Measurements from ENCODE around the gene SRRM2. TPM values are rescaled to one million over a fixed set of nuclear protein-coding genes. Genes with fewer than 3 reads are reported as not detected.

SRRM2 gene
- total RNA-seq, 1 experiment from 2014 or later: 746 TPM

DNA sequence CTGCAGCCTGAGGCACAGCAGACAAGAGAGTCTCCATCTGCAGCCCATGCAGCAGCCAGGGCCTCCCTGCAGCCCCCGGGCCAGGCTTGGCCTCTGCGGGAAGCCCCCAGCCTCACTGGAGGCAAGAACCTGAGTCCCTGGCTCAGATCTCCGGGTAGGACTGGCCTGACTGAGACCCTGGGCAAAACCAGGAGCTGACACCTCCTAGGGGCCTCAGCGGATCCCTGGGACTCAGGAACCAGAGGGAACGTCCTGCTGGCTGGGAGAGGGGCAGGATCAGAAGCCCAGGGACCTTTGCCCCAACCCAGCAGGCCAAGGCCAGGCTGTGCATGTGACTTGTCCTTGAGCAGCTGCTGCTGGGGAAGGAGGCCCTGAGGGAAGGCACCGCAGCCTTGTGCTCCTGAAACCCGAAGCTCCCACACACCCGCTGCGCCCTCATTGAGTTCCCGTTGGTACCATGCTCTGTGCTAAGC is 62.9 kb downstream of the SRRM2 start:
- peaks cover 22% of the 10 kb centered on the region for H3K79me2 ChIP-seq (ENCODE audit: low read depth)
- TF ChIP-seq CTCF (conservative IDR thresholded peaks at IDR 0.05): no peak
- no peak for TF ChIP-seq EZH2 (IDR thresholded peaks at IDR 0.05; ENCODE audit: low read depth)
- BruUV-seq (replicated peaks): no TSS peak
- intact Hi-C loops (cut with micrococcal nuclease; ENCODE audit: unreplicated experiment): loop anchor here (5.0 kb wide), 2 partner anchors 38 to 42 kb away; partner anchors contain the start of genes ELOB and PRSS22
- H3K4me3 ChIP-seq: no peak overlapping the region
- H3K27me3 ChIP-seq (ENCODE audit: insufficient read depth, low read depth): 0 out of 2 replicates have a peak, but pooled peaks cover 3% of the 10 kb centered on the region
- no peak overlapping the region for H3K27ac ChIP-seq
- ChIA-PET CTCF (no interaction called here), POLR2A (ENCODE audit: unreplicated experiment) (no interaction called here)
- H4K20me1 ChIP-seq (ENCODE audit: insufficient read depth): no peaks in the 10 kb centered on the region
- H2AFZ ChIP-seq: no peak overlapping the region
- H3K9me3 ChIP-seq (ENCODE audit: insufficient read depth, low read depth): no peaks in the 10 kb centered on the region
- H3K4me2 ChIP-seq: no peak overlapping the region
- peaks cover 18% of the 10 kb centered on the region; the same call in 1 of the 2 replicates for H3F3A ChIP-seq (ENCODE audit: insufficient read depth, low read depth)
- peaks cover 32% of the 10 kb centered on the region for H3K4me1 ChIP-seq (replicated peaks; ENCODE audit: insufficient read depth)
- no peaks in the 10 kb centered on the region for H3K9me2 ChIP-seq (ENCODE audit: insufficient read depth)
- no peak for DNase-seq
- H3K36me3 ChIP-seq (ENCODE audit: low read depth): no peaks in the 10 kb centered on the region

DNA sequence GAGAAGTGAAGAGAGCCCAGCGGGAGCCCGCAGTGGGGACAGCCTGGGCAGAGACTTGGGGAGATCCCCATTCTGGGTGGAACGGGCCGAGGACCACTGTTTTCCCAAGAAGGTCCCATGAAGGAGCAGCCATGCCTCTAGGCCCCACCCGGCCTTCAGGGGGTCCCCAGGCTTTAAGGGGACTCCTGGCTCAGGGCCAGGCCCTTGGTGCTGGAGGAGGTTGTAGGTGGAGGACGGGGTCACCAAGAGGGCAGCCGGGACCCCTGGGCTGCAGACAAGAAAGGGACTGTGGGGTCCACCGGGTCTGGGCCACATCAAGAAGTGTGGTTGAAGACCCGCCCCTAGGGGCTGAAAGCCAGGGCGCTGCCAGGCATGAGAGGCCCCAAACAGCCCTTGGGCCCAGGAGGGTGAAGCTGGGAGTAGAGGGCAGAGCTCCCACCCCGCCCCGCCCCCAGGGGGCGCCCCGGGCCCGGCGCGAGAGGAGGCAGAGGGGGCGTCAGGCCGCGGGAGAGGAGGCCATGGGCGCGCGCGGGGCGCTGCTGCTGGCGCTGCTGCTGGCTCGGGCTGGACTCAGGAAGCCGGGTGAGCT is 64.4 kb downstream of the SRRM2 start, which contains the start of gene PRSS21:
Gene PRSS21 (plus strand): TSS at position 487 of the 589 bp plus-strand sequence. CDS start 32 bp downstream, at position 519.
- no TSS peak for BruUV-seq (replicated peaks)
- H3K4me2 ChIP-seq: peak within 1 kb of the TSS; percentile 93
- DNase-seq: peak; percentile 38 to 75
- no peaks in the 10 kb centered on the region for H3K27me3 ChIP-seq (ENCODE audit: insufficient read depth, low read depth)
- no peaks in the 10 kb centered on the region for H4K20me1 ChIP-seq (ENCODE audit: insufficient read depth)
- peak within 1 kb of the TSS; percentile 81 for H3K4me3 ChIP-seq
- H3K4me1 ChIP-seq (replicated peaks; ENCODE audit: insufficient read depth): peaks cover 28% of the 10 kb centered on the region
- ChIA-PET POLR2A (ENCODE audit: unreplicated experiment) (interaction anchor here (0.6 to 0.7 kb wide), 2 partner anchors 20 to 289 kb away, joined by 6 to 16 read pairs; no protein-coding TSS in a partner anchor), CTCF (interaction anchor here (0.6 to 0.7 kb wide), 2 partner anchors 23 to 58 kb away, joined by 3 to 7 read pairs; no protein-coding TSS in a partner anchor)
- peak; percentile 73 for TF ChIP-seq CTCF (conservative IDR thresholded peaks at IDR 0.05)
- no peak for TF ChIP-seq EZH2 (IDR thresholded peaks at IDR 0.05; ENCODE audit: low read depth)
- H2AFZ ChIP-seq: peak within 1 kb of the TSS; percentile 77
- H3F3A ChIP-seq (ENCODE audit: insufficient read depth, low read depth): peaks cover 23% of the 10 kb centered on the region; the same call in 1 of the 2 replicates
- H3K36me3 ChIP-seq (ENCODE audit: low read depth): no peaks in the 10 kb centered on the region
- H3K79me2 ChIP-seq (ENCODE audit: low read depth): peaks cover 22% of the 10 kb centered on the region
- intact Hi-C loops (cut with micrococcal nuclease; ENCODE audit: unreplicated experiment): loop anchor here (1.0 to 5.0 kb wide), 3 partner anchors 40 to 51 kb away; partner anchors contain the start of genes ELOB and PRSS22
- no peak within 1 kb of the TSS for H3K27ac ChIP-seq
- no peaks in the 10 kb centered on the region for H3K9me3 ChIP-seq (ENCODE audit: insufficient read depth, low read depth)
- no peaks in the 10 kb centered on the region for H3K9me2 ChIP-seq (ENCODE audit: insufficient read depth)

GRCh38 chr16:2817340-2818271 is 65.2 kb downstream of the SRRM2 start:
- intact Hi-C loops (cut with micrococcal nuclease; ENCODE audit: unreplicated experiment): loop anchor here (1.0 to 5.0 kb wide), 3 partner anchors 40 to 51 kb away; partner anchors contain the start of genes ELOB and PRSS22
- Histone ChIP-seq H3K9me3 (ENCODE audit: insufficient read depth, low read depth) (no peaks in the 10 kb centered on the region), H3K4me1 (replicated peaks; ENCODE audit: insufficient read depth) (peaks cover 23% of the 10 kb centered on the region), H3F3A (ENCODE audit: insufficient read depth, low read depth) (peaks cover 23% of the 10 kb centered on the region; the same call in 1 of the 2 replicates), H4K20me1 (ENCODE audit: insufficient read depth) (no peaks in the 10 kb centered on the region), H3K9me2 (ENCODE audit: insufficient read depth) (no peaks in the 10 kb centered on the region), H2AFZ (peak overlapping the region; percentile 77), H3K36me3 (ENCODE audit: low read depth) (no peaks in the 10 kb centered on the region), H3K4me2 (peak overlapping the region; percentile 93), H3K79me2 (ENCODE audit: low read depth) (peaks cover 22% of the 10 kb centered on the region), H3K27ac (no peak overlapping the region), H3K27me3 (ENCODE audit: insufficient read depth, low read depth) (no peaks in the 10 kb centered on the region), H3K4me3 (peak overlapping the region; percentile 81)
- BruUV-seq (replicated peaks): TSS peak; percentile 19
- TF ChIP-seq CTCF (conservative IDR thresholded peaks at IDR 0.05) (peak; percentile 10; the same call in 1 of the 2 replicates), EZH2 (IDR thresholded peaks at IDR 0.05; ENCODE audit: low read depth) (no peak)
- no peak for DNase-seq
- ChIA-PET CTCF (interaction anchor here (0.7 kb wide), 1 partner anchor 24 kb away, joined by 7 read pairs; no protein-coding TSS in a partner anchor), POLR2A (ENCODE audit: unreplicated experiment) (interaction anchor here (0.7 kb wide), 1 partner anchor 19 kb away, joined by 6 read pairs; no protein-coding TSS in a partner anchor)

All from PC-9 (cell line).